HL-60 (cell line): ENCODE measurements around the gene CEP89.
A peak's percentile ranks its signal among the peaks of the same experiment; 100 is the strongest.
"Not testable (repeated sequence)": the region's sequence is repeated elsewhere in the genome, so short reads cannot be mapped to it uniquely, and the experiment has no call there.

Experiments used
- DNase-seq, 2 experiments: peaks; one replicate each; pipeline ENCODE4 v3.0.0-alpha.2; 2010 to 2020; ENCODE audit warnings: low read depth in 1 of 2, low spot score in 1 of 2
- H3K27ac ChIP-seq: fragments of 250-450 bp; sonication (Bioruptor Pico); replicated peaks from 2 replicates; pipeline ENCODE4 v1.5.1; 2020; ENCODE audit warnings: mild to moderate bottlenecking, moderate library complexity
- H3K27me3 ChIP-seq: fragments of 250-450 bp; sonication (Bioruptor Pico); 2 replicates; pipeline ENCODE4 v1.5.1; 2021; ENCODE audit warnings: mild to moderate bottlenecking, moderate library complexity; ENCODE audit not compliant: insufficient read depth, poor library complexity, severe bottlenecking
- H3K4me3 ChIP-seq: replicated peaks from 2 replicates; pipeline ENCODE4 v1.5.1; 2011; ENCODE audit warnings: mild to moderate bottlenecking, control low read depth, low read length; ENCODE audit not compliant: insufficient read depth
- GABPA ChIP-seq: IDR thresholded peaks from 2 replicates; pipeline ENCODE4 v1.6.1; 2012; ENCODE audit warnings: low read depth
- POLR2AphosphoS5 ChIP-seq: IDR thresholded peaks from 2 replicates; pipeline ENCODE4 v1.6.1; 2012; ENCODE audit warnings: low read depth
- SPI1 ChIP-seq: IDR thresholded peaks from 2 replicates; pipeline ENCODE4 v1.6.1; 2012; ENCODE audit warnings: low read depth, mild to moderate bottlenecking, borderline replicate concordance
- long read RNA-seq: library from polyadenylated mRNA; unstranded; transcript quantifications from one replicate; pipeline ENCODE4 v2.0.0, GENCODE V29; 2020
- TF ChIP-seq, protein P1 (sequence below): IDR thresholded peaks from 2 replicates; pipeline ENCODE4 v1.6.1; 2012; ENCODE audit warnings: low read depth; ENCODE audit not compliant: insufficient replicate concordance
- TF ChIP-seq, protein P2 (sequence below): IDR thresholded peaks from one replicate; pipeline ENCODE4 v1.5.1; 2011; ENCODE audit warnings: low read length, control low read depth, inconsistent platforms; ENCODE audit not compliant: insufficient read depth

The CEP89 gene
- long read RNA-seq, full-length matches to known transcripts: 12 of 35 reads
- long read RNA-seq, partial matches to known transcripts: 14 of 35 reads
- long read RNA-seq, other reads (novel, unspliced or antisense): 9 of 35 reads

DNA sequence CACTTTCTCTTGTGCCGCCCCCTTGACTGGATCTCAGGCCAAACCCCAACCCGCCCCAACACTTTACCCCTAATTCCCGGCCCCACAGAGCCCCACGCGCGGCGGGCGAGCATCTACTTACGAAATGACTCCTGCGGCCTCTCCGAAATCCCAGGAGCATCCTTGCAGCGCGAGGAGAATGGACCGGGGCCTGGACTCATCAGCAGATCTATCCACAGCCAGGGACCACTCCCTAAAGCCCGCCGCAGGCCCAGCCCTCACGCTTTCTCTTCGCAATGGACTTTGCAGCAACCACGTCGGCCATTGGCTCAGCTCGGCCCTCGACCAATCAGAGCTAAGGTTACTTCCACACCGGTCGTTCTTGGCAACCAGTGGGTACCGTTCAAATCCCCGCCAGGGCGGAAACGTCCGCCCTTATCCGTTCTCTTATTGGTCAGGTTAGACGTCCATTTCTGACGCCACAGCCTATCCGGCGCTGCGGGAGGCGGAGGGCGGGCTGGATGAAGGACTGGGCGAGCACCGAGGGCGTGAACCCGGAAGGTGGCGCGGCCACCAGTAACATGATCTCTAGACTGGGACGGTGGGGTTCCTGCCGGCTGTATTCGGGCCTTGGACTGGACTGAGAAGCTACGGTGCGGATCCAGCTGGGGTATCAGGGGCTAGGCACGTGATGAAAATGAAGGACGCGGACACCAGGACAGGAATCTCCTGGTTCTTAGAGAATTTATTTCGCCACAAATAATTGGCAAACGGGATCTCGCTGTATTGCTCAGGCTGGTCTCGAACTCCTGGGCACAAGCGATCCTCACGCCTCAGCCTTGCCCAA lies at the start of gene CEP89, which contains the start of gene FAAP24:
Gene CEP89, minus strand, starts transcription at position 244 of the 826 bp plus-strand sequence. Its CDS starts 84 bp downstream, at position 160.
Gene FAAP24, plus strand, starts transcription at position 528 of the 826 bp plus-strand sequence. CDS start 955 bp downstream, outside the sequence.
- peak; percentile 75 for TF ChIP-seq POLR2AphosphoS5
- TF ChIP-seq, protein P1, sequence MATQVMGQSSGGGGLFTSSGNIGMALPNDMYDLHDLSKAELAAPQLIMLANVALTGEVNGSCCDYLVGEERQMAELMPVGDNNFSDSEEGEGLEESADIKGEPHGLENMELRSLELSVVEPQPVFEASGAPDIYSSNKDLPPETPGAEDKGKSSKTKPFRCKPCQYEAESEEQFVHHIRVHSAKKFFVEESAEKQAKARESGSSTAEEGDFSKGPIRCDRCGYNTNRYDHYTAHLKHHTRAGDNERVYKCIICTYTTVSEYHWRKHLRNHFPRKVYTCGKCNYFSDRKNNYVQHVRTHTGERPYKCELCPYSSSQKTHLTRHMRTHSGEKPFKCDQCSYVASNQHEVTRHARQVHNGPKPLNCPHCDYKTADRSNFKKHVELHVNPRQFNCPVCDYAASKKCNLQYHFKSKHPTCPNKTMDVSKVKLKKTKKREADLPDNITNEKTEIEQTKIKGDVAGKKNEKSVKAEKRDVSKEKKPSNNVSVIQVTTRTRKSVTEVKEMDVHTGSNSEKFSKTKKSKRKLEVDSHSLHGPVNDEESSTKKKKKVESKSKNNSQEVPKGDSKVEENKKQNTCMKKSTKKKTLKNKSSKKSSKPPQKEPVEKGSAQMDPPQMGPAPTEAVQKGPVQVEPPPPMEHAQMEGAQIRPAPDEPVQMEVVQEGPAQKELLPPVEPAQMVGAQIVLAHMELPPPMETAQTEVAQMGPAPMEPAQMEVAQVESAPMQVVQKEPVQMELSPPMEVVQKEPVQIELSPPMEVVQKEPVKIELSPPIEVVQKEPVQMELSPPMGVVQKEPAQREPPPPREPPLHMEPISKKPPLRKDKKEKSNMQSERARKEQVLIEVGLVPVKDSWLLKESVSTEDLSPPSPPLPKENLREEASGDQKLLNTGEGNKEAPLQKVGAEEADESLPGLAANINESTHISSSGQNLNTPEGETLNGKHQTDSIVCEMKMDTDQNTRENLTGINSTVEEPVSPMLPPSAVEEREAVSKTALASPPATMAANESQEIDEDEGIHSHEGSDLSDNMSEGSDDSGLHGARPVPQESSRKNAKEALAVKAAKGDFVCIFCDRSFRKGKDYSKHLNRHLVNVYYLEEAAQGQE: no peak
- TF ChIP-seq GABPA: peak; percentile 75
- Histone ChIP-seq H3K27me3 (no peaks in the 10 kb centered on the region), H3K4me3 (peak within 1 kb of the TSS; percentile 95), H3K27ac (peak within 1 kb of the TSS; percentile 73)
- peak; percentile 99 for DNase-seq

DNA sequence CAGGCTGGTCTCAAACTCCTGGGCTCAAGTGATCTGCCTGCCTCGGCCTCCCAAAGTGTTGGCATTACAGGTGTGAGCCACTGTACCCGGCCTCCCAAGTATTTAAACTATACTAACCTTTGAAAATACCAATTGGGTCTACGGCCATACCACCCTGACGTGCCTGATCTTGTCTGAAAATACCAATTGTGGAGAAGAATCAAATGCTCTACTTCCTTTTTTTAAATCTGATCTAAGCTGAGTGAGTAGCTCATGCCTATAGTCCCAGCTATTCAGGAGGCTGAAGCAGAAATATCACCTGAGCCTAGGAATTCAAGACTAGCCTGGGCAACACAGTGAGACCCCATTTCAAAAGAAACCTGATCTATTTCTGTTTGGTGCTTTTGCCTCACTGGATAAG lies 39.1 kb upstream of the CEP89 start:
- DNase-seq, H3K4me3 ChIP-seq, H3K27ac ChIP-seq, H3K27me3 ChIP-seq: not testable (repeated sequence)

DNA sequence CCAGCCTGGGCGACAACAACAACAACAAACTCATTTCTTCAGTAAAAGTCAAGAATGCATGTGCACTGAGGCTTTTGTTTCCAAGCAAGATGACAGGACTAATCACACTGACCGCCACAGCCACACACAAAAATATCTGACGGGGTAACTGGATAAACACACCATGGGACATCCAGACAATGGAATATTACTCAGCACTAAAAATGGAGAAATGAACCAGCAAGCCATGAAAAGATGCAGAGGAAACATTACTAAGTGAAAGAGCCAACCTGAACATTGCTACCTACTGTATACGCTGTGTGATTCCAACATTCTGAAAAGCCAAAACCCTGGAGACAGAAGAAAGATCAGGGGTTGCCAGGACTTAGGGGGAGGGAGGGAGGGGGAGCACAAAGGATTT lies 37.0 kb upstream of the CEP89 start:
- Histone ChIP-seq H3K27me3 (no peaks in the 10 kb centered on the region), H3K27ac (no peak overlapping the region), H3K4me3 (no peak overlapping the region)
- TF ChIP-seq SPI1: no peak
- TF ChIP-seq, protein P1: no peak
- no peak for TF ChIP-seq POLR2AphosphoS5
- TF ChIP-seq GABPA: no peak
- TF ChIP-seq, protein P2, sequence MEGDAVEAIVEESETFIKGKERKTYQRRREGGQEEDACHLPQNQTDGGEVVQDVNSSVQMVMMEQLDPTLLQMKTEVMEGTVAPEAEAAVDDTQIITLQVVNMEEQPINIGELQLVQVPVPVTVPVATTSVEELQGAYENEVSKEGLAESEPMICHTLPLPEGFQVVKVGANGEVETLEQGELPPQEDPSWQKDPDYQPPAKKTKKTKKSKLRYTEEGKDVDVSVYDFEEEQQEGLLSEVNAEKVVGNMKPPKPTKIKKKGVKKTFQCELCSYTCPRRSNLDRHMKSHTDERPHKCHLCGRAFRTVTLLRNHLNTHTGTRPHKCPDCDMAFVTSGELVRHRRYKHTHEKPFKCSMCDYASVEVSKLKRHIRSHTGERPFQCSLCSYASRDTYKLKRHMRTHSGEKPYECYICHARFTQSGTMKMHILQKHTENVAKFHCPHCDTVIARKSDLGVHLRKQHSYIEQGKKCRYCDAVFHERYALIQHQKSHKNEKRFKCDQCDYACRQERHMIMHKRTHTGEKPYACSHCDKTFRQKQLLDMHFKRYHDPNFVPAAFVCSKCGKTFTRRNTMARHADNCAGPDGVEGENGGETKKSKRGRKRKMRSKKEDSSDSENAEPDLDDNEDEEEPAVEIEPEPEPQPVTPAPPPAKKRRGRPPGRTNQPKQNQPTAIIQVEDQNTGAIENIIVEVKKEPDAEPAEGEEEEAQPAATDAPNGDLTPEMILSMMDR: no peak
- no peak for DNase-seq

DNA sequence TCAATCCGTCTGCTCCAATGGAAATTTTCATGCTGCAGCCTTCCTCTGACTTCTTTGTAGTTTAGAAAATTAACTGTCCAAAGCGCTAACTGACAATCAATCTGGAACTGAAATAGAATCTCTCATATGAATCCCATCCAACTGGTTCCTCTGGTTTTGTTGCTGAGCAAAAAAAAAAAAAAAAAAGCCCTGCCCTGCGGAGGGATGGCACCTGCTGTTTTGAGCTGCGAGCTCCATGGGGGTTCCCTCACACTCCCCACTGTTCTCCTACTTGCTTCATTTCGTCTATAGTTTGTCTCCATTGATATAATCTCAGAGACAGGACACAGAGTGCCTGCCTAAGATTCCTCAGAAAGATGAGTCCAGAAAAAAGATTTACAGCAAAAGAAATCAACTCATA lies 33.7 kb upstream of the CEP89 start:
- no peak overlapping the region for H3K4me3 ChIP-seq
- H3K27ac ChIP-seq: no peak overlapping the region
- no peaks in the 10 kb centered on the region for H3K27me3 ChIP-seq
- no peak for DNase-seq
- TF ChIP-seq, protein P2: no peak
- TF ChIP-seq POLR2AphosphoS5: no peak
- TF ChIP-seq, protein P1: no peak
- no peak for TF ChIP-seq GABPA
- no peak for TF ChIP-seq SPI1

DNA sequence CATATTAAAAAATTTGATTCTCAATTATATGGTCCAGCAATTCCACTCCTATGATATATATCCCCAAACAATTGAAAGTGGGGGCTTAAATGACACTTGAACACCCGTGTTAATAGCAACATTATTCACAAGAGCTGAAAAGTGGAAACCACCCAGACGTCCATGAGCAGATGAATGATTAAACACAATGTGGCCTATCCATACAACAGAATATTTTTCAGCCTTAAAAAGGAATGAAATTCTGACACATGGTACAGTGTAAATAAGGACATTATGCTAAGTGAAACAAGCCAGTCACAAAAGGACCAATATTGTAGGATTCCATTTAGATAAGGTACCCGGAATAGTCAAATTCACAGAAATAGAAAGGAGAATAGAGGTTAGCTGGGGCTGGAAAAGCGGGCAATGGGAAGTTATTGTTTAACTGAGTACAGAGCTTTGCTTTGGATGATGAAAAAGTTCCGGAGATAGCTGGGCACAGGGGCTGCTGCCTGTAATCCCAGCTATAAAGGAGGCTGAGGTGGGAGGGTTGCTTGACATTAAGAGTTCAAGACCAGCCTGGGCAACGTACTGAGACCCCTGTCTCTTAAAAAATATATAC lies 31.8 kb upstream of the CEP89 start:
- not testable (repeated sequence) for H3K4me3 ChIP-seq, DNase-seq, H3K27ac ChIP-seq, H3K27me3 ChIP-seq

DNA sequence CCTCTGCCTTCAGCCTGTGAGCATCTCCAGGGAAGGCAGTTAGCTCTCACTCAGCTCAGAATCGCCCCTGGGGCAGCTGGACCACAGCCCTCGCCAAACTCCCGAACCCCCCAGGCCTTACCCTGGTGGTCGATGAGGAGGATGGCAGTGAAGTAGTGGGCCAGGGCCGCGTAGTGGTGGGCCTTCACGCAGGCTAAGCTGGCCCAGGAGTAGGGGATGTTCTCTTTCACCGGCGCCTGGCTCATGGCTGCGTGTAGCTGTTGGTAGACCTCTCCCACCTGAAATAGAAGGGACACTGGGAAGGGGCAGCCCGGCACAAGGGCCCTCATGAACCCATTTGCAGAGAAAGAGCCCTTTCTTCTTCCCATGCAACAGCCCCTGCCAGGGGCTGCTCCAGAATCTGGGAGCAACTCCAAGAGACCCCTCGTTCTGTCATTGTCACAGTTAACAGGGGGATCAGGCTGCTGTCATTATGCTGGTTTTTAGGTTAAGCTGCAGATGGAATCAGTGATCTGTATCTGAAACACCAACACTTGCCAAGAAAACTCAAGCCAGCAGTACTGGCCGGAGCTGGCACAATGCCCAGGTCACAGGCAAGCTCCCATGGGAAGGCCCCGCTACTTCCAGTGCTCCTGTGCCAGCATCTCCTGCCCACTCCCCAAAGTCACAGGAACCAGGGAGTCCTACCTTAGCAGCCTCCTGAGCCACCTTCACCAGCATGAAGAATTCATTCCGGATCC lies 30.5 kb upstream of the CEP89 start:
- not testable (repeated sequence) for H3K27ac ChIP-seq, DNase-seq

More for the DNA sequence above, 30.5 kb upstream of the CEP89 start:
- not testable (repeated sequence) for H3K4me3 ChIP-seq, H3K27me3 ChIP-seq
